HepG2 (cell line): ENCODE data around the gene FRAS1. TPM values are rescaled to one million over a fixed set of nuclear protein-coding genes. Genes with fewer than 3 reads are reported as not detected.
A peak's percentile ranks its signal among the peaks of the same experiment; 100 is the strongest.

Source experiments
- ATAC-seq: fragments of 200-7000 bp; cut with Tn5 transposase; 3 replicates; pipeline ENCODE4 v1.9.1; 2020; ENCODE audit warnings: mild to moderate bottlenecking, moderate library complexity
- BruUV-seq: library from RNA; stranded (reverse); fragments of 400-500 nt; replicated peaks from 2 replicates; lab custom pipeline; 2021; lab: Mats Ljungman, UMichigan
- CTCF ChIA-PET: fragments of 300-600 bp; formaldehyde crosslinking; extraction: SDS; loops from one replicate; lab custom pipeline; 2021; ENCODE audit warnings: low total read pairs, inconsistent platforms, low intra/inter-chr PET ratio; lab: Yijun Ruan, JAX
- POLR2A ChIA-PET: fragments of 350-600 bp; sonication (Branson Sonifier 250); formaldehyde crosslinking; loops from one replicate; lab custom pipeline; 2020; ENCODE audit warnings: antibody characterized with exemption, inconsistent platforms; lab: Yijun Ruan, JAX
- DNase-seq: peaks from one replicate; pipeline ENCODE4 v3.0.0-alpha.2; 2015; ENCODE audit warnings: low spot score
- FAIRE-seq: peaks from 3 replicates; lab custom pipeline; 2011; peaks lifted over from hg19 to GRCh38; lab: Jason Lieb, UNC
- H2AFZ ChIP-seq: one replicate; pipeline ENCODE4 v1.6.1; 2011; ENCODE audit warnings: low read length, inconsistent platforms
- H3K27ac ChIP-seq: fragments of 300-600 bp; 3 replicates; pipeline ENCODE4 v1.8.0; 2011; ENCODE audit warnings: mixed run types, mild to moderate bottlenecking, mixed read lengths, low read length, inconsistent platforms; ENCODE audit not compliant: insufficient read depth; ENCODE audit errors: extremely low read length
- H3K27me3 ChIP-seq, 2 experiments: fragments of 200-600 bp in 1 of 2; 2 replicates in 1 of 2; 3 replicates in 1 of 2; pipeline versions ENCODE4 v1.6.0 to v1.8.0; 2011; ENCODE audit warnings: low read length in 2 of 2, mild to moderate bottlenecking in 2 of 2, moderate library complexity in 2 of 2, inconsistent platforms in 1 of 2; ENCODE audit not compliant: insufficient read depth in 2 of 2, control insufficient read depth in 1 of 2
- H3K36me3 ChIP-seq, 2 experiments: fragments of 200-600 bp in 1 of 2; replicated peaks in 1 of 2; 2 replicates in 1 of 2; 3 replicates in 1 of 2; pipeline versions ENCODE4 v1.5.1 to v1.8.0; 2011; ENCODE audit warnings: low read length in 2 of 2, inconsistent platforms in 1 of 2; ENCODE audit not compliant: insufficient read depth in 2 of 2, control insufficient read depth in 1 of 2
- H3K4me1 ChIP-seq: 2 replicates; pipeline ENCODE4 v1.5.1; 2012; ENCODE audit warnings: low read length, inconsistent platforms; ENCODE audit not compliant: insufficient read depth
- H3K4me2 ChIP-seq: 2 replicates; pipeline ENCODE4 v1.6.0; 2011; ENCODE audit warnings: low read depth, low read length, inconsistent platforms
- H3K4me3 ChIP-seq, 3 experiments: fragments of 200-600 bp in 1 of 3; sonication (generic), shearing (Covaris generic) in 1 of 3; replicated peaks in 1 of 3; 2 replicates each; pipeline ENCODE4 v1.5.1; 2011 to 2016; ENCODE audit warnings: low read length in 3 of 3, inconsistent platforms in 2 of 3, low read depth in 2 of 3, mild to moderate bottlenecking in 2 of 3, control low read depth in 1 of 3, mixed read lengths in 1 of 3; ENCODE audit not compliant: insufficient read depth in 1 of 3
- H3K79me2 ChIP-seq: one replicate; pipeline ENCODE4 v1.6.1; 2011; ENCODE audit warnings: low read length, inconsistent platforms; ENCODE audit not compliant: insufficient read depth
- H3K9ac ChIP-seq: 2 replicates; pipeline ENCODE4 v1.6.0; 2011; ENCODE audit warnings: mild to moderate bottlenecking, low read depth, low read length, inconsistent platforms; ENCODE audit not compliant: insufficient read depth
- H3K9me3 ChIP-seq: 2 replicates; pipeline ENCODE4 v1.5.1; 2012; ENCODE audit warnings: mild to moderate bottlenecking, low read length
- H4K20me1 ChIP-seq: 2 replicates; pipeline ENCODE4 v1.6.0; 2011; ENCODE audit warnings: inconsistent platforms, mild to moderate bottlenecking, low read length, moderate library complexity; ENCODE audit not compliant: insufficient read depth
- ARHGAP35 ChIP-seq: sonication (generic); formaldehyde crosslinking; IDR thresholded peaks from 2 replicates; pipeline ENCODE4 v1.9.0; 2022; ENCODE audit warnings: mild to moderate bottlenecking, inconsistent platforms, moderate library complexity, missing genetic modification reagents, borderline replicate concordance
- ERF ChIP-seq: IDR thresholded peaks from 2 replicates; pipeline ENCODE4 v1.6.1; 2018; ENCODE audit warnings: missing biosample characterization, missing genetic modification reagents
- FOSL1 ChIP-seq: sonication (generic); formaldehyde crosslinking; IDR thresholded peaks from 2 replicates; pipeline ENCODE4 v1.9.0; 2021; ENCODE audit warnings: missing genetic modification reagents, borderline replicate concordance
- KLF11 ChIP-seq: IDR thresholded peaks from 2 replicates; pipeline ENCODE4 v1.6.1; 2016; ENCODE audit warnings: missing compliant biosample characterization
- NR2F6 ChIP-seq, 2 experiments: IDR thresholded peaks; 2 replicates each; pipeline ENCODE4 v1.6.1; 2016; ENCODE audit warnings: antibody characterized with exemption in 1 of 2, mild to moderate bottlenecking in 1 of 2
- SAP130 ChIP-seq: IDR thresholded peaks from 2 replicates; pipeline ENCODE4 v1.6.1; 2016; ENCODE audit warnings: low read depth
- SCMH1 ChIP-seq: sonication (generic); formaldehyde crosslinking; IDR thresholded peaks from 2 replicates; pipeline ENCODE4 v1.9.0; 2021; ENCODE audit warnings: missing genetic modification reagents, mild to moderate bottlenecking, borderline replicate concordance
- SRF ChIP-seq: IDR thresholded peaks from 2 replicates; pipeline ENCODE4 v1.6.1; 2011; ENCODE audit warnings: mild to moderate bottlenecking, low read depth, low read length, moderate library complexity
- SRSF1 ChIP-seq: fragments of 200-400 bp; formaldehyde crosslinking; optimal IDR thresholded peaks from 2 replicates; pipeline ENCODE3; 2017; ENCODE audit warnings: mild to moderate bottlenecking, low read depth, low read length, moderate library complexity
- ZNF382 ChIP-seq: sonication (generic); formaldehyde crosslinking; IDR thresholded peaks from 2 replicates; pipeline ENCODE4 v1.5.0; 2020; ENCODE audit warnings: missing genetic modification reagents, mild to moderate bottlenecking, borderline replicate concordance
- ZNF484 ChIP-seq: sonication (generic); formaldehyde crosslinking; IDR thresholded peaks from 2 replicates; pipeline ENCODE4 v1.5.1; 2020; ENCODE audit warnings: mild to moderate bottlenecking, low read depth, missing genetic modification reagents, borderline replicate concordance
- ZNF749 ChIP-seq: sonication (generic); formaldehyde crosslinking; IDR thresholded peaks from 2 replicates; pipeline ENCODE4 v1.8.0; 2022; ENCODE audit warnings: mild to moderate bottlenecking, missing genetic modification reagents, moderate library complexity, borderline replicate concordance
- ZSCAN31 ChIP-seq: sonication (generic); formaldehyde crosslinking; IDR thresholded peaks from 2 replicates; pipeline ENCODE4 v1.5.0; 2020; ENCODE audit warnings: low read depth, mild to moderate bottlenecking, missing genetic modification reagents
- in situ Hi-C: cut with HindIII; loops from 2 replicates; pipeline ENCODE4 v1.10.0; 2017; ENCODE audit warnings: low pct_unique_long_range_greater_than_20kb; ENCODE audit not compliant: extremely low pct_ligation_motif_present
- intact Hi-C: fragments of 100-400 bp; cut with micrococcal nuclease; formaldehyde crosslinking; loops from one replicate; pipeline ENCODE4 v1.10.0; 2022; ENCODE audit not compliant: unreplicated experiment
- polyA plus RNA-seq, 8 experiments: library from polyadenylated mRNA; depleted of rRNA in 3 of 8; stranded (reverse) in 7 of 8; unstranded in 1 of 8; fragments of >200 nt; fragmentation: Illumina TruSeq in 4 of 8; extraction: Trizol in 4 of 8; gene quantifications; 2 replicates each; pipeline versions ENCODE4 v1.2.1 to v1.2.3, GENCODE V29; 2011 to 2016; ENCODE audit warnings: low read depth in 4 of 8, missing spikeins in 1 of 8, mixed read lengths in 1 of 8; ENCODE audit not compliant: insufficient read depth in 1 of 8
- total RNA-seq, 5 experiments: library from RNA; depleted of rRNA; stranded (reverse); fragments of >200 nt; fragmentation: Illumina TruSeq; extraction: Trizol; gene quantifications; 2 replicates each; pipeline ENCODE4 v1.2.3, GENCODE V29; 2016; ENCODE audit warnings: low read depth in 1 of 5
- TF ChIP-seq, protein P1 (sequence below): sonication (generic); formaldehyde crosslinking; IDR thresholded peaks from 2 replicates; pipeline ENCODE4 v1.8.1; 2023; ENCODE audit warnings: missing genetic modification reagents, inconsistent platforms, borderline replicate concordance
- TF ChIP-seq, protein P2 (sequence below): sonication (generic); formaldehyde crosslinking; IDR thresholded peaks from 2 replicates; pipeline ENCODE4 v1.4.0; 2020; ENCODE audit warnings: missing genetic modification reagents
- TF ChIP-seq, protein P3 (sequence below): sonication (generic); formaldehyde crosslinking; IDR thresholded peaks from 2 replicates; pipeline ENCODE4 v1.9.0; 2021; ENCODE audit warnings: missing genetic modification reagents, mild to moderate bottlenecking, borderline replicate concordance

FRAS1 gene
- total and polyA plus RNA-seq, 2 of the 13 experiments (the other 11 are each of a cell fraction or from before 2014, with no cell fraction given), result 22.5 to 31.6 TPM

- ATAC-seq (no peak), DNase-seq (no peak), FAIRE-seq (no peak)
- no peaks in the 10 kb centered on the region for H3K9me3 ChIP-seq
- ChIA-PET POLR2A (interaction anchor here (1.0 to 2.1 kb wide), 3 partner anchors 11 to 107 kb away, joined by 3 to 7 read pairs (median 7); no protein-coding TSS in a partner anchor), CTCF (no interaction called here)
- H4K20me1 ChIP-seq, result no peaks in the 10 kb centered on the region; the same call in 1 of the 2 replicates
- no peaks in the 10 kb centered on the region for H3K27me3 ChIP-seq
- in situ Hi-C loops (no loop called here), intact Hi-C loops (loop anchor here (2.0 to 5.0 kb wide), 3 partner anchors 16 to 109 kb away; partner anchors contain the start of gene FRAS1)
- no peak overlapping the region for H3K4me3 ChIP-seq
- peak overlapping the region; percentile 82 for H3K27ac ChIP-seq
- H3K9ac ChIP-seq, result no peak overlapping the region
- peak overlapping the region; percentile 70; the same call in 1 of the 2 replicates for H3K4me2 ChIP-seq
- H3K4me1 ChIP-seq, result peaks cover 68% of the 10 kb centered on the region
- H2AFZ ChIP-seq, result no peak overlapping the region
- H3K36me3 ChIP-seq, result 0 out of 5 replicates have a peak, but pooled peaks cover 0 to 7% of the 10 kb centered on the region in 2 experiments
- no TSS peak for BruUV-seq
- peaks cover 63% of the 10 kb centered on the region for H3K79me2 ChIP-seq
- TF ChIP-seq KLF11 (no peak), SCMH1 (no peak), NR2F6 (IDR thresholded peaks at IDR 0.05) (no peak), NR2F6 (CRISPR knock-in tag; IDR thresholded peaks at IDR 0.05) (no peak), ZNF484 (CRISPR knock-in tag) (no peak), ARHGAP35 (CRISPR knock-in tag) (no peak), SRF (no peak), ZNF749 (no peak), ERF (CRISPR knock-in tag) (no peak), SAP130 (CRISPR knock-in tag) (no peak), ZSCAN31 (no peak), FOSL1 (CRISPR knock-in tag) (no peak), ZNF382 (CRISPR knock-in tag) (no peak), SRSF1 (no peak)
- TF ChIP-seq, protein P1, sequence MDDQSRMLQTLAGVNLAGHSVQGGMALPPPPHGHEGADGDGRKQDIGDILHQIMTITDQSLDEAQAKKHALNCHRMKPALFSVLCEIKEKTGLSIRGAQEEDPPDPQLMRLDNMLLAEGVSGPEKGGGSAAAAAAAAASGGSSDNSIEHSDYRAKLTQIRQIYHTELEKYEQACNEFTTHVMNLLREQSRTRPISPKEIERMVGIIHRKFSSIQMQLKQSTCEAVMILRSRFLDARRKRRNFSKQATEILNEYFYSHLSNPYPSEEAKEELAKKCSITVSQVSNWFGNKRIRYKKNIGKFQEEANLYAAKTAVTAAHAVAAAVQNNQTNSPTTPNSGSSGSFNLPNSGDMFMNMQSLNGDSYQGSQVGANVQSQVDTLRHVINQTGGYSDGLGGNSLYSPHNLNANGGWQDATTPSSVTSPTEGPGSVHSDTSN (CRISPR knock-in tag), result no peak
- TF ChIP-seq, protein P2, sequence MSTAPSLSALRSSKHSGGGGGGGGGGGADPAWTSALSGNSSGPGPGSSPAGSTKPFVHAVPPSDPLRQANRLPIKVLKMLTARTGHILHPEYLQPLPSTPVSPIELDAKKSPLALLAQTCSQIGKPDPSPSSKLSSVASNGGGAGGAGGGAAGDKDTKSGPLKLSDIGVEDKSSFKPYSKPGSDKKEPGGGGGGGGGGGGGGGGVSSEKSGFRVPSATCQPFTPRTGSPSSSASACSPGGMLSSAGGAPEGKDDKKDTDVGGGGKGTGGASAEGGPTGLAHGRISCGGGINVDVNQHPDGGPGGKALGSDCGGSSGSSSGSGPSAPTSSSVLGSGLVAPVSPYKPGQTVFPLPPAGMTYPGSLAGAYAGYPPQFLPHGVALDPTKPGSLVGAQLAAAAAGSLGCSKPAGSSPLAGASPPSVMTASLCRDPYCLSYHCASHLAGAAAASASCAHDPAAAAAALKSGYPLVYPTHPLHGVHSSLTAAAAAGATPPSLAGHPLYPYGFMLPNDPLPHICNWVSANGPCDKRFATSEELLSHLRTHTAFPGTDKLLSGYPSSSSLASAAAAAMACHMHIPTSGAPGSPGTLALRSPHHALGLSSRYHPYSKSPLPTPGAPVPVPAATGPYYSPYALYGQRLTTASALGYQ, result no peak
- TF ChIP-seq, protein P3, sequence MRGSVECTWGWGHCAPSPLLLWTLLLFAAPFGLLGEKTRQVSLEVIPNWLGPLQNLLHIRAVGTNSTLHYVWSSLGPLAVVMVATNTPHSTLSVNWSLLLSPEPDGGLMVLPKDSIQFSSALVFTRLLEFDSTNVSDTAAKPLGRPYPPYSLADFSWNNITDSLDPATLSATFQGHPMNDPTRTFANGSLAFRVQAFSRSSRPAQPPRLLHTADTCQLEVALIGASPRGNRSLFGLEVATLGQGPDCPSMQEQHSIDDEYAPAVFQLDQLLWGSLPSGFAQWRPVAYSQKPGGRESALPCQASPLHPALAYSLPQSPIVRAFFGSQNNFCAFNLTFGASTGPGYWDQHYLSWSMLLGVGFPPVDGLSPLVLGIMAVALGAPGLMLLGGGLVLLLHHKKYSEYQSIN, result no peak
Observed at GRCh38 chr4:78166622-78167021, 109.5 kb downstream of the FRAS1 start.
